ENCODE data around the gene ARMC2.

DNA sequence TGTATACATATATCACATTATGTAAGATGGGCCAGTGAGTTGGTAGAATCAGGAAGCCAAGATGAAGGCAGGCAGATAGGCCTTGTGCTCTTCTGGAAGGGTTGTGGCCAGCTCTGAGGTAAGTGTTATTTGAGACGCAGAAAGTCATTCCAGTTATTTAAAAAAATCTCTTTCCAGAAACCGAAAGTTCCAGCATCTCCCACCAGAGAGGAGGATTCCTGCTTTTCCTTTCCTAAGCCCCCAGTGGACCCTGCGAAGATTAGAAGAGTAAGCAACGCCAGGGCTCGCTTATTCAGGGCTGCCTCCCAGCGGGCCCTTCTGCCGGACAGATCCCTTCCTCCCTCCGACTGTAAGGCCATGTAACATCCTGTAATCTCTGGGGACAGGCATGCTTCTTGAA is 20.4 kb downstream of the ARMC2 start:
- TF ChIP-seq, protein P1, sequence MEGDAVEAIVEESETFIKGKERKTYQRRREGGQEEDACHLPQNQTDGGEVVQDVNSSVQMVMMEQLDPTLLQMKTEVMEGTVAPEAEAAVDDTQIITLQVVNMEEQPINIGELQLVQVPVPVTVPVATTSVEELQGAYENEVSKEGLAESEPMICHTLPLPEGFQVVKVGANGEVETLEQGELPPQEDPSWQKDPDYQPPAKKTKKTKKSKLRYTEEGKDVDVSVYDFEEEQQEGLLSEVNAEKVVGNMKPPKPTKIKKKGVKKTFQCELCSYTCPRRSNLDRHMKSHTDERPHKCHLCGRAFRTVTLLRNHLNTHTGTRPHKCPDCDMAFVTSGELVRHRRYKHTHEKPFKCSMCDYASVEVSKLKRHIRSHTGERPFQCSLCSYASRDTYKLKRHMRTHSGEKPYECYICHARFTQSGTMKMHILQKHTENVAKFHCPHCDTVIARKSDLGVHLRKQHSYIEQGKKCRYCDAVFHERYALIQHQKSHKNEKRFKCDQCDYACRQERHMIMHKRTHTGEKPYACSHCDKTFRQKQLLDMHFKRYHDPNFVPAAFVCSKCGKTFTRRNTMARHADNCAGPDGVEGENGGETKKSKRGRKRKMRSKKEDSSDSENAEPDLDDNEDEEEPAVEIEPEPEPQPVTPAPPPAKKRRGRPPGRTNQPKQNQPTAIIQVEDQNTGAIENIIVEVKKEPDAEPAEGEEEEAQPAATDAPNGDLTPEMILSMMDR (IDR thresholded peaks at IDR 0.05) = no peak
- TF ChIP-seq POLR2A (IDR thresholded peaks at IDR 0.05) = no peak
